H9 (cell line): ENCODE results near the gene HMGB1. TPM values are rescaled to one million over a fixed set of nuclear protein-coding genes. Genes with fewer than 3 reads are reported as not detected.

Experiments
- DNase-seq: peaks from one replicate; pipeline ENCODE4 v3.0.0-alpha.2; 2017
- H2AFZ ChIP-seq: one replicate; pipeline ENCODE4 v1.6.1; 2013; ENCODE audit warnings: mild to moderate bottlenecking, low read length, control low read depth, moderate library complexity
- H2AK5ac ChIP-seq: 2 replicates; pipeline ENCODE4 v1.6.1; 2013; ENCODE audit warnings: low read length, control low read depth, mixed read lengths; ENCODE audit not compliant: insufficient read length
- H2BK120ac ChIP-seq: one replicate; pipeline ENCODE4 v1.6.1; 2013; ENCODE audit warnings: low read depth, mild to moderate bottlenecking, low read length, control low read depth, inconsistent platforms; ENCODE audit not compliant: poor library complexity, severe bottlenecking
- H2BK12ac ChIP-seq: 2 replicates; pipeline ENCODE4 v1.6.1; 2013; ENCODE audit warnings: low read length, control low read depth, mixed read lengths, low read depth; ENCODE audit not compliant: insufficient read length
- H2BK15ac ChIP-seq: 2 replicates; pipeline ENCODE4 v1.6.1; 2013; ENCODE audit warnings: low read depth, low read length, control low read depth
- H2BK20ac ChIP-seq: one replicate; pipeline ENCODE4 v1.6.1; 2013; ENCODE audit warnings: low read depth, mild to moderate bottlenecking, low read length, control low read depth, inconsistent platforms; ENCODE audit not compliant: poor library complexity, severe bottlenecking
- H2BK5ac ChIP-seq: 2 replicates; pipeline ENCODE4 v1.6.1; 2013; ENCODE audit warnings: low read length, control low read depth, mixed read lengths; ENCODE audit not compliant: insufficient read length
- H3K14ac ChIP-seq: 2 replicates; pipeline ENCODE4 v1.6.1; 2013; ENCODE audit warnings: low read length, control low read depth; ENCODE audit not compliant: insufficient read depth
- H3K18ac ChIP-seq: 2 replicates; pipeline ENCODE4 v1.6.1; 2013; ENCODE audit warnings: low read depth, mild to moderate bottlenecking, mixed read lengths, low read length, control low read depth; ENCODE audit not compliant: insufficient read length
- H3K23ac ChIP-seq: 2 replicates; pipeline ENCODE4 v1.6.1; 2013; ENCODE audit warnings: low read length, control low read depth, mixed read lengths, low read depth; ENCODE audit not compliant: insufficient read length
- H3K23me2 ChIP-seq: 2 replicates; pipeline ENCODE4 v1.6.1; 2013; ENCODE audit warnings: low read depth, mild to moderate bottlenecking, mixed read lengths, low read length, control low read depth; ENCODE audit not compliant: insufficient read length, poor library complexity, severe bottlenecking
- H3K27ac ChIP-seq: 2 replicates; pipeline ENCODE4 v1.5.1; 2013; ENCODE audit warnings: low read length, control low read depth, mixed read lengths, low read depth; ENCODE audit not compliant: insufficient read length
- H3K27me3 ChIP-seq: 2 replicates; pipeline ENCODE4 v1.6.1; 2013; ENCODE audit warnings: low read length, control low read depth, inconsistent platforms; ENCODE audit not compliant: insufficient read depth
- H3K4ac ChIP-seq: 2 replicates; pipeline ENCODE4 v1.6.1; 2013; ENCODE audit warnings: low read depth, mild to moderate bottlenecking, control low read depth, inconsistent platforms, low read length, moderate library complexity
- H3K4me1 ChIP-seq: 2 replicates; pipeline ENCODE4 v1.6.1; 2013; ENCODE audit warnings: low read length, control low read depth, inconsistent platforms; ENCODE audit not compliant: insufficient read depth
- H3K4me2 ChIP-seq: 2 replicates; pipeline ENCODE4 v1.6.1; 2013; ENCODE audit warnings: low read length, control low read depth, mixed read lengths; ENCODE audit not compliant: insufficient read length, insufficient read depth
- H3K56ac ChIP-seq: 2 replicates; pipeline ENCODE4 v1.6.1; 2013; ENCODE audit warnings: low read depth, mild to moderate bottlenecking, mixed read lengths, low read length, control low read depth; ENCODE audit not compliant: insufficient read length
- H3K79me1 ChIP-seq: 2 replicates; pipeline ENCODE4 v1.6.1; 2013; ENCODE audit warnings: low read depth, mild to moderate bottlenecking, moderate library complexity, low read length, control low read depth, inconsistent platforms; ENCODE audit not compliant: insufficient read depth, poor library complexity, severe bottlenecking
- H3K79me2 ChIP-seq: 2 replicates; pipeline ENCODE4 v1.6.1; 2013; ENCODE audit warnings: low read length, control low read depth, inconsistent platforms; ENCODE audit not compliant: insufficient read depth
- H3K9ac ChIP-seq: 2 replicates; pipeline ENCODE4 v1.6.1; 2013; ENCODE audit warnings: low read length, control low read depth, mixed read lengths; ENCODE audit not compliant: insufficient read length; ENCODE audit errors: extremely low read depth
- H3K9me3 ChIP-seq: one replicate; pipeline ENCODE4 v1.6.1; 2013; ENCODE audit warnings: low read depth, low read length, inconsistent platforms; ENCODE audit not compliant: control insufficient read depth
- H3T11ph ChIP-seq: one replicate; pipeline ENCODE4 v1.6.1; 2013; ENCODE audit warnings: mild to moderate bottlenecking, low read length, control low read depth, inconsistent platforms
- H4K20me1 ChIP-seq: one replicate; pipeline ENCODE4 v1.6.1; 2013; ENCODE audit not compliant: control insufficient read depth, insufficient read length, insufficient read depth
- H4K5ac ChIP-seq: 2 replicates; pipeline ENCODE4 v1.6.1; 2013; ENCODE audit warnings: low read depth, mild to moderate bottlenecking, mixed read lengths, low read length, control low read depth; ENCODE audit not compliant: insufficient read length
- H4K8ac ChIP-seq: replicated peaks from 2 replicates; pipeline ENCODE4 v1.6.1; 2013; ENCODE audit warnings: low read length, control low read depth, mixed read lengths, low read depth; ENCODE audit not compliant: insufficient read length
- H4K91ac ChIP-seq: 2 replicates; pipeline ENCODE4 v1.6.1; 2013; ENCODE audit warnings: low read depth, mild to moderate bottlenecking, moderate library complexity, mixed read lengths, low read length, control low read depth; ENCODE audit not compliant: insufficient read length
- H3K27ac Mint-ChIP-seq, 3 experiments: 2 replicates in 2 of 3; 3 replicates in 1 of 3; pipeline ENCODE4 v1.8.0; 2020 to 2021; ENCODE audit warnings: mixed read lengths in 3 of 3, mild to moderate bottlenecking in 1 of 3, moderate library complexity in 1 of 3
- H3K27me3 Mint-ChIP-seq: 2 replicates; pipeline ENCODE4 v1.8.0; 2021; ENCODE audit warnings: low read depth, mild to moderate bottlenecking, moderate library complexity, mixed read lengths
- H3K36me3 Mint-ChIP-seq, 3 experiments: 2 replicates in 2 of 3; 3 replicates in 1 of 3; pipeline ENCODE4 v1.8.0; 2020 to 2021; ENCODE audit warnings: low read depth in 3 of 3, mixed read lengths in 3 of 3; ENCODE audit not compliant: insufficient read depth in 1 of 3
- H3K4me1 Mint-ChIP-seq, 2 experiments: 2 replicates each; pipeline ENCODE4 v1.8.0; 2020; ENCODE audit warnings: mixed read lengths in 2 of 2
- H3K4me3 Mint-ChIP-seq, 2 experiments: 2 replicates in 1 of 2; 3 replicates in 1 of 2; pipeline ENCODE4 v1.8.0; 2020 to 2021; ENCODE audit warnings: mild to moderate bottlenecking in 2 of 2, mixed read lengths in 2 of 2, moderate library complexity in 1 of 2
- H3K9me3 Mint-ChIP-seq, 2 experiments: 2 replicates in 1 of 2; 3 replicates in 1 of 2; pipeline ENCODE4 v1.8.0; 2020; ENCODE audit warnings: mild to moderate bottlenecking in 2 of 2, mixed read lengths in 2 of 2, moderate library complexity in 1 of 2
- WGBS: extraction: QIAGEN DNeasy Blood & Tissue Kit; methylation state at CpG from one replicate; pipeline ENCODE4 v1.1.7; 2013; ENCODE audit warnings: missing lambda C conversion rate, low lambda C conversion rate, mixed read lengths; ENCODE audit not compliant: insufficient read length; ENCODE audit errors: extremely low coverage; 5-methylcytosine and 5-hydroxymethylcytosine counted together
- total RNA-seq: library from RNA; stranded (reverse); gene quantifications from 2 replicates; pipeline ENCODE4 v1.2.1, GENCODE V29; 2021
- TF ChIP-seq, protein P1 (sequence below): fragments of 200-600 bp; sonication (generic); conservative IDR thresholded peaks from 3 replicates; pipeline ENCODE4 v1.8.0; 2021; ENCODE audit warnings: antibody characterized with exemption, mild to moderate bottlenecking

HMGB1 gene
- total RNA-seq, 1 experiment from 2014 or later = 688 TPM

DNA sequence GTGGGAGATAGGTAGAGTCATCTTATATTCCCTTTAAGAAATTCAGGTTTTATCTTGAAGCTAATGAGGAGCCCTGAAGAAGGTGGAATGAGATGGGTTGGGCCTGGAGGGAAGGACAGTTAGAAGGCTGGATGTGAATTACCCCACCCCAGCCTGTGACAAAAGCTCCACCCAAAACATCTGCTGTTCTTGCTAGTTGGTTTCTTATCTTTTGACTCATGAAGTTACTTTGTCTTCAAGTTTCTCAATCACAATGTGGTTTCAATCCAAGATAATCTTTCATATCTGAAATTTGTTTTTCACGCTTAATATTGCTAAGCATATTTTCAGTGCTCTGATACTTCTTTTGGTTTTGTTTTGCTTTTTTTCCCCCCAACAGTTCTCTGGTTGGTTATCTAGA, 38.3 kb upstream of the HMGB1 start:
- Histone ChIP-seq H3K14ac (no peak overlapping the region), H3T11ph (no peak overlapping the region), H3K4ac (no peak overlapping the region), H3K79me2 (no peaks in the 10 kb centered on the region), H4K5ac (no peak overlapping the region), H2AK5ac (no peak overlapping the region), H3K4me2 (no peak overlapping the region), H2BK20ac (no peak overlapping the region), H3K79me1 (no peaks in the 10 kb centered on the region), H2BK12ac (no peak overlapping the region), H4K20me1 (no peaks in the 10 kb centered on the region), H3K27me3 (no peaks in the 10 kb centered on the region), H3K56ac (no peak overlapping the region), H4K91ac (no peak overlapping the region), H3K4me1 (no peaks in the 10 kb centered on the region; the same call in 1 of the 2 replicates), H3K9me3 (no peaks in the 10 kb centered on the region), H4K8ac (no peak overlapping the region), H3K18ac (no peak overlapping the region), H2AFZ (no peak overlapping the region), H3K27ac (no peak overlapping the region), H3K9ac (no peak overlapping the region), H2BK15ac (no peak overlapping the region), H2BK120ac (no peak overlapping the region), H3K23me2 (no peaks in the 10 kb centered on the region), H3K23ac (no peak overlapping the region), H2BK5ac (no peak overlapping the region)
- DNase-seq = no peak
- TF ChIP-seq, protein P1, sequence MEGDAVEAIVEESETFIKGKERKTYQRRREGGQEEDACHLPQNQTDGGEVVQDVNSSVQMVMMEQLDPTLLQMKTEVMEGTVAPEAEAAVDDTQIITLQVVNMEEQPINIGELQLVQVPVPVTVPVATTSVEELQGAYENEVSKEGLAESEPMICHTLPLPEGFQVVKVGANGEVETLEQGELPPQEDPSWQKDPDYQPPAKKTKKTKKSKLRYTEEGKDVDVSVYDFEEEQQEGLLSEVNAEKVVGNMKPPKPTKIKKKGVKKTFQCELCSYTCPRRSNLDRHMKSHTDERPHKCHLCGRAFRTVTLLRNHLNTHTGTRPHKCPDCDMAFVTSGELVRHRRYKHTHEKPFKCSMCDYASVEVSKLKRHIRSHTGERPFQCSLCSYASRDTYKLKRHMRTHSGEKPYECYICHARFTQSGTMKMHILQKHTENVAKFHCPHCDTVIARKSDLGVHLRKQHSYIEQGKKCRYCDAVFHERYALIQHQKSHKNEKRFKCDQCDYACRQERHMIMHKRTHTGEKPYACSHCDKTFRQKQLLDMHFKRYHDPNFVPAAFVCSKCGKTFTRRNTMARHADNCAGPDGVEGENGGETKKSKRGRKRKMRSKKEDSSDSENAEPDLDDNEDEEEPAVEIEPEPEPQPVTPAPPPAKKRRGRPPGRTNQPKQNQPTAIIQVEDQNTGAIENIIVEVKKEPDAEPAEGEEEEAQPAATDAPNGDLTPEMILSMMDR = no peak
- peaks cover 4 to 9% of the 10 kb centered on the region in 2 experiments for H3K4me1 Mint-ChIP-seq
- H3K27ac Mint-ChIP-seq = no peak overlapping the region
- H3K9me3 Mint-ChIP-seq = no peaks in the 10 kb centered on the region
- H3K36me3 Mint-ChIP-seq = no peaks in the 10 kb centered on the region
- no peaks in the 10 kb centered on the region for H3K27me3 Mint-ChIP-seq
- no CpG with 5 or more reads among the region's 1 CpG for WGBS
- no peak overlapping the region for H3K4me3 Mint-ChIP-seq
